ENCODE data around the gene CDH16.
A peak's percentile ranks its signal among the peaks of the same experiment; 100 is the strongest.
"Not testable (repeated sequence)": the region's sequence is repeated elsewhere in the genome, so short reads cannot be mapped to it uniquely, and the experiment has no call there.

The CDH16 gene

GRCh38 chr16:66898933-66899309 is 19.8 kb downstream of the CDH16 start:
- peaks cover 20 to 89% (median 76%) of the 10 kb centered on the region in 4 donors for H3K4me1 ChIP-seq
- no peak for DNase-seq
- no peak overlapping the region for H3K4me3 ChIP-seq
- H3K27ac ChIP-seq = peak overlapping the region; percentile 86 to 91
- H3K27me3 ChIP-seq = no peaks in the 10 kb centered on the region
- H3K9me3 ChIP-seq = no peaks in the 10 kb centered on the region
- H3K36me3 ChIP-seq = no peaks in the 10 kb centered on the region
- intact Hi-C loops (cut with DNase I; ENCODE audit: low total_unique reads) = no loop called here
- TF ChIP-seq CTCF (IDR thresholded peaks at IDR 0.05) = no peak

- Histone ChIP-seq H3K27ac (peak overlapping the region; percentile 86 to 91), H3K9me3 (no peaks in the 10 kb centered on the region), H3K4me3 (no peak overlapping the region), H3K36me3 (no peaks in the 10 kb centered on the region), H3K4me1 (peaks cover 20 to 82% (median 69%) of the 10 kb centered on the region in 4 donors), H3K27me3 (no peaks in the 10 kb centered on the region)
- peak; percentile 79 to 95 for DNase-seq
- intact Hi-C loops (cut with DNase I; ENCODE audit: low total_unique reads) = no loop called here
- TF ChIP-seq CTCF (IDR thresholded peaks at IDR 0.05) = no peak
Measured at GRCh38 chr16:66898207-66898606, 20.5 kb downstream of the CDH16 start.

- H3K36me3 ChIP-seq; DNase-seq; H3K9me3 ChIP-seq; intact Hi-C loops (cut with DNase I; ENCODE audit: low total_unique reads); H3K27me3 ChIP-seq; H3K4me3 ChIP-seq: not testable (repeated sequence)
- Histone ChIP-seq H3K4me1 (peaks cover 20 to 67% (median 54%) of the 10 kb centered on the region in 4 donors), H3K27ac (peak overlapping the region; percentile 86 to 91)
Measured at GRCh38 chr16:66896682-66897081, 22.0 kb downstream of the CDH16 start.

- H3K4me1 ChIP-seq = peaks cover 18 to 60% (median 48%) of the 10 kb centered on the region in 4 donors
- H3K36me3 ChIP-seq = no peaks in the 10 kb centered on the region
- H3K27ac ChIP-seq = peak overlapping the region; percentile 86 to 91
- no peaks in the 10 kb centered on the region for H3K27me3 ChIP-seq
- TF ChIP-seq CTCF (IDR thresholded peaks at IDR 0.05) = no peak
- H3K4me3 ChIP-seq = no peak overlapping the region
- intact Hi-C loops (cut with DNase I; ENCODE audit: low total_unique reads) = loop anchor here (2.0 kb wide), 1 partner anchor 39 kb away; the partner anchor contains the start of genes CES2 and CIAO2B
- H3K9me3 ChIP-seq = no peaks in the 10 kb centered on the region
- no peak for DNase-seq
Measured at GRCh38 chr16:66895999-66896398, 22.7 kb downstream of the CDH16 start.

- Histone ChIP-seq H3K27ac (peak overlapping the region; percentile 86 to 91), H3K4me1 (peaks cover 14 to 56% (median 44%) of the 10 kb centered on the region in 4 donors), H3K4me3 (no peak overlapping the region), H3K9me3 (no peaks in the 10 kb centered on the region), H3K36me3 (no peaks in the 10 kb centered on the region), H3K27me3 (no peaks in the 10 kb centered on the region)
- intact Hi-C loops (cut with DNase I; ENCODE audit: low total_unique reads) = loop anchor here (2.0 kb wide), 1 partner anchor 39 kb away; the partner anchor contains the start of genes CES2 and CIAO2B
- TF ChIP-seq CTCF (IDR thresholded peaks at IDR 0.05) = no peak
- DNase-seq = no peak
Measured at GRCh38 chr16:66895689-66895979, 23.1 kb downstream of the CDH16 start.

- Histone ChIP-seq H3K4me1 (peaks cover 10 to 51% (median 39%) of the 10 kb centered on the region in 4 donors), H3K27ac (peak overlapping the region; percentile 86 to 91), H3K36me3 (no peaks in the 10 kb centered on the region), H3K9me3 (no peaks in the 10 kb centered on the region), H3K27me3 (no peaks in the 10 kb centered on the region), H3K4me3 (no peak overlapping the region)
- TF ChIP-seq CTCF (IDR thresholded peaks at IDR 0.05) = peak; percentile 82 to 96
- peak; percentile 70 to 80 for DNase-seq
- intact Hi-C loops (cut with DNase I; ENCODE audit: low total_unique reads) = loop anchor here (2.0 kb wide), 1 partner anchor 40 kb away; the partner anchor contains the start of genes CES2 and CIAO2B
Measured at GRCh38 chr16:66894948-66895688, 23.6 kb downstream of the CDH16 start.

All from tibial artery (tissue), 4 donors.